ENCODE results near the gene SDR42E1.

SDR42E1 gene

GRCh38 chr16:81967358-81967757 lies 43.9 kb downstream of the SDR42E1 start:
- no peak overlapping the region for H2AK5ac ChIP-seq (ENCODE audit: low read depth, low read length)
- WGBS, 2 donors (ENCODE audit: extremely low coverage in 2 of 2, insufficient read length in 2 of 2, insufficient replicate concordance in 1 of 2): no CpG with 5 or more reads among the region's 5 CpGs

DNA sequence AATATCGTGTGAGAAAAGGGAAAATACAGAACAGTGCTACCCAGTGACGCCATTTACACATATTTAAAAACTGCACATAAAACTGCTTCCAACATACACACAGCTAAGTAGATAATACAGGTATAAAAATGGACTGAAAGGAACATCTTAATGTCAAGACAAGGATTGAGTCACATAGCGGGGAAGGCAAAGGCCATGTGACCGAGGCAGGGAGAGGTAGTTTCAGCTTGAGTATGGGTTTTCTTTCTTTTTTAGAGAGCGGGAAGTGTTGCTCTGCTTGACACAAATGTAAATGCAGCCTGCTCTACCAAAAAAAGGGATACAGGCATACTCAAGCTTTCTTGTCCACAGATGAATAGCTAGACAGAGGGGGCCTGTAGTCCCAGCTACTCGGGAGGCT lies 46.5 kb downstream of the SDR42E1 start:
- no peak for DNase-seq (ENCODE audit: low spot score)
- no peak overlapping the region for H2BK5ac ChIP-seq (ENCODE audit: low read length)

More at GRCh38 chr16:81967358-81967757, 43.9 kb downstream of the SDR42E1 start:
- Histone ChIP-seq H3K14ac (ENCODE audit: low read length) (no peak overlapping the region), H3K9me3 (replicated peaks in 1 of 2; ENCODE audit: control insufficient read depth in 2 of 2, insufficient read depth in 1 of 2, low read depth in 1 of 2, low read length in 2 of 2) (peaks cover 0 to under 1% of the 10 kb centered on the region in 2 donors), H2BK5ac (ENCODE audit: low read length) (no peak overlapping the region), H3K9ac (ENCODE audit: low read depth, low read length, poor library complexity) (no peak overlapping the region), H2BK15ac (ENCODE audit: low read length) (no peak overlapping the region), H3K23ac (ENCODE audit: low read depth, low read length, poor library complexity) (no peak overlapping the region), H2BK12ac (ENCODE audit: low read length) (no peak overlapping the region), H3K27ac (replicated peaks; ENCODE audit: low read length) (no peak overlapping the region), H3K4me2 (ENCODE audit: insufficient read depth, low read length, poor library complexity, severe bottlenecking) (no peak overlapping the region), H3K18ac (ENCODE audit: low read length) (no peak overlapping the region), H4K8ac (ENCODE audit: low read depth, low read length) (no peak overlapping the region), H3K36me3 (replicated peaks in 1 of 2; ENCODE audit: control insufficient read depth in 2 of 2, insufficient read depth in 2 of 2, low read length in 2 of 2) (no peaks in the 10 kb centered on the region), H2AFZ (ENCODE audit: low read length) (no peak overlapping the region), H3K27me3 (ENCODE audit: control insufficient read depth in 3 of 3, insufficient read depth in 3 of 3, low read depth in 1 of 3, low read length in 3 of 3) (no peaks in the 10 kb centered on the region), H4K91ac (ENCODE audit: low read depth, low read length, poor library complexity) (no peak overlapping the region), H3K4me3 (ENCODE audit: low read length in 2 of 2) (no peak overlapping the region), H3K4ac (ENCODE audit: low read length) (no peak overlapping the region), H3K79me1 (ENCODE audit: low read depth, low read length) (no peaks in the 10 kb centered on the region), H3K4me1 (ENCODE audit: control insufficient read depth in 2 of 2, insufficient read depth in 1 of 2, low read depth in 1 of 2, low read length in 2 of 2) (no peaks in the 10 kb centered on the region), H2BK120ac (ENCODE audit: low read depth, low read length) (no peak overlapping the region)
- DNase-seq (ENCODE audit: low spot score): no peak

DNA sequence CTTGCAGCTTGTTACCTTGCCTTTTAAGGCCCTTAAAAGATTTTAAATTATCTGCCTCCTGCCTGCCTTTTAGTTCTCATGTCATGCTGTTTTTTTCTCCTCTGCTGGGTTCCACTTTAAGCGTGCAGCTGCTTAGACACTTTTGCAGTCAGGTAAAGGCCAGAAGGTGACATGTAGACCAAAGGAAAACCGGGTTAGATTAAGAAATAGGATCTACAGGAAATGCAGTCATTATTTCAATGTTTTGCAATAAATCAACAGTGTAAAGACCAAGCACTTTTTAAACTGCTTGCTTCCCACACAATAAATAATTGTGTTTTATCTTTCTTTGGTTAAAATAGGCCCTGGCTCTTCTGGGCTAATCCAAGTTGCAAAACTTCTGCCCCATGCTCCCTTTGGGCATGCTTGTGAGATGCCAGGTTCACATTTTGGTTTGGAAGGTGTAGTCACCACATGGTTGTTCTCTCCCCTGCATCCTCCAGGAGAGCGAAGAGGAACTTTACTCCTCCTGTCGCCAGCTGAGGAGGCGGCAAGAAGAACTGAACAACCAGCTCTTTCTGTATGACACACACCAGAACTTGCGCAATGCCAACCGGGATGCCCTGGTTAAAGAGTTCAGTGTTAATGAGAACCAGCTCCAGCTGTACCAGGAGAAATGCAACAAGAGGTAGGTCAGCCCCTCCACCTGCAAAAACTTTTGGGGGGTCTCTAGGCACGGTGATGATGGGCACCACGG lies 54.9 kb downstream of the SDR42E1 start:
- H3K14ac ChIP-seq (ENCODE audit: low read length): no peak overlapping the region
- H3K27ac ChIP-seq (replicated peaks; ENCODE audit: low read length): no peak overlapping the region
- H2BK5ac ChIP-seq (ENCODE audit: low read length): no peak overlapping the region
- no peak overlapping the region for H3K23ac ChIP-seq (ENCODE audit: low read depth, low read length, poor library complexity)
- peaks cover 0 to 9% of the 10 kb centered on the region in 2 donors for H3K4me1 ChIP-seq (ENCODE audit: control insufficient read depth in 2 of 2, insufficient read depth in 1 of 2, low read depth in 1 of 2, low read length in 2 of 2)
- no peak overlapping the region for H3K4ac ChIP-seq (ENCODE audit: low read length)
- no peaks in the 10 kb centered on the region for H3K27me3 ChIP-seq (ENCODE audit: control insufficient read depth in 3 of 3, insufficient read depth in 3 of 3, low read depth in 1 of 3, low read length in 3 of 3)
- no peak for DNase-seq (ENCODE audit: low spot score)
- WGBS, 2 donors (ENCODE audit: extremely low coverage in 2 of 2, insufficient read length in 2 of 2, insufficient replicate concordance in 1 of 2): no CpG with 5 or more reads among the region's 9 CpGs
- H2AFZ ChIP-seq (ENCODE audit: low read length): no peak overlapping the region
- no peak overlapping the region for H2BK12ac ChIP-seq (ENCODE audit: low read length)
- H3K79me1 ChIP-seq (ENCODE audit: low read depth, low read length): no peaks in the 10 kb centered on the region
- no peak overlapping the region for H2BK15ac ChIP-seq (ENCODE audit: low read length)
- no peak overlapping the region for H3K9ac ChIP-seq (ENCODE audit: low read depth, low read length, poor library complexity)
- peak overlapping the region; percentile 3 for H3K18ac ChIP-seq (ENCODE audit: low read length)
- no peaks in the 10 kb centered on the region for H3K36me3 ChIP-seq (replicated peaks in 1 of 2; ENCODE audit: control insufficient read depth in 2 of 2, insufficient read depth in 2 of 2, low read length in 2 of 2)
- no peak overlapping the region for H4K8ac ChIP-seq (ENCODE audit: low read depth, low read length)
- peaks cover 0 to 2% of the 10 kb centered on the region in 2 donors for H3K9me3 ChIP-seq (replicated peaks in 1 of 2; ENCODE audit: control insufficient read depth in 2 of 2, insufficient read depth in 1 of 2, low read depth in 1 of 2, low read length in 2 of 2)
- H4K91ac ChIP-seq (ENCODE audit: low read depth, low read length, poor library complexity): no peak overlapping the region
- H2AK5ac ChIP-seq (ENCODE audit: low read depth, low read length): no peak overlapping the region
- H3K4me2 ChIP-seq (ENCODE audit: insufficient read depth, low read length, poor library complexity, severe bottlenecking): no peak overlapping the region
- H3K4me3 ChIP-seq (ENCODE audit: low read length in 2 of 2): no peak overlapping the region
- H2BK120ac ChIP-seq (ENCODE audit: low read depth, low read length): no peak overlapping the region

More for the DNA sequence above, 46.5 kb downstream of the SDR42E1 start:
- H2AFZ ChIP-seq (ENCODE audit: low read length): no peak overlapping the region
- H4K8ac ChIP-seq (ENCODE audit: low read depth, low read length): no peak overlapping the region
- H2BK15ac ChIP-seq (ENCODE audit: low read length): no peak overlapping the region
- no peak overlapping the region for H3K23ac ChIP-seq (ENCODE audit: low read depth, low read length, poor library complexity)
- H3K4me3 ChIP-seq (ENCODE audit: low read length in 2 of 2): no peak overlapping the region
- no peak overlapping the region for H2BK120ac ChIP-seq (ENCODE audit: low read depth, low read length)
- H3K36me3 ChIP-seq (replicated peaks in 1 of 2; ENCODE audit: control insufficient read depth in 2 of 2, insufficient read depth in 2 of 2, low read length in 2 of 2): no peaks in the 10 kb centered on the region
- no peak overlapping the region for H3K4me2 ChIP-seq (ENCODE audit: insufficient read depth, low read length, poor library complexity, severe bottlenecking)
- H4K91ac ChIP-seq (ENCODE audit: low read depth, low read length, poor library complexity): no peak overlapping the region
- no peak overlapping the region for H3K27ac ChIP-seq (replicated peaks; ENCODE audit: low read length)
- H3K14ac ChIP-seq (ENCODE audit: low read length): no peak overlapping the region
- no CpG with 5 or more reads among the region's 6 CpGs for WGBS, 2 donors (ENCODE audit: extremely low coverage in 2 of 2, insufficient read length in 2 of 2, insufficient replicate concordance in 1 of 2)
- H3K9ac ChIP-seq (ENCODE audit: low read depth, low read length, poor library complexity): no peak overlapping the region
- no peak overlapping the region for H3K18ac ChIP-seq (ENCODE audit: low read length)
- no peaks in the 10 kb centered on the region for H3K4me1 ChIP-seq (ENCODE audit: control insufficient read depth in 2 of 2, insufficient read depth in 1 of 2, low read depth in 1 of 2, low read length in 2 of 2)
- no peak overlapping the region for H2AK5ac ChIP-seq (ENCODE audit: low read depth, low read length)
- H3K27me3 ChIP-seq (ENCODE audit: control insufficient read depth in 3 of 3, insufficient read depth in 3 of 3, low read depth in 1 of 3, low read length in 3 of 3): no peaks in the 10 kb centered on the region
- H3K9me3 ChIP-seq (replicated peaks in 1 of 2; ENCODE audit: control insufficient read depth in 2 of 2, insufficient read depth in 1 of 2, low read depth in 1 of 2, low read length in 2 of 2): no peaks in the 10 kb centered on the region
- no peak overlapping the region for H2BK12ac ChIP-seq (ENCODE audit: low read length)
- H3K4ac ChIP-seq (ENCODE audit: low read length): no peak overlapping the region
- H3K79me1 ChIP-seq (ENCODE audit: low read depth, low read length): no peaks in the 10 kb centered on the region

DNA sequence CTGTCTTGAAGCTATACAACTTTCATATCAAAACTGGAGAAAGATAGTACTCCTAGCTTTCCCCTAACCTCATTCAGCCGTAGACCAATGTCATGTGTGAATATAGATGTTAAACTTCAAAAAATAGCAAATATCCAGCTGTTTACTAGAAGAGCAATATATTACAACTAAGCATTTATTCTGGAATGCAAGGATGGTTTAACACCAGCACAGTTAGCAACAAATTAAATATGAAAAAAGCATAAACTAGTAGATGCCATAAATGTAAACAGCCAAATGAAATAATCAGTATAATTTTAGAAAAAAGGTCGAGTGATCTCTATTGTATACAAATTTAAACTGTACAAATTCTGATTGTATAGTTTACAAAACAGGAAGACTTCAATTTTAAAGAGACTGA lies 59.7 kb downstream of the SDR42E1 start:
- Histone ChIP-seq H4K91ac (ENCODE audit: low read depth, low read length, poor library complexity) (no peak overlapping the region), H3K4me3 (ENCODE audit: low read length in 2 of 2) (no peak overlapping the region), H2AK5ac (ENCODE audit: low read depth, low read length) (no peak overlapping the region), H2BK15ac (ENCODE audit: low read length) (no peak overlapping the region), H3K27ac (replicated peaks; ENCODE audit: low read length) (no peak overlapping the region), H3K36me3 (replicated peaks in 1 of 2; ENCODE audit: control insufficient read depth in 2 of 2, insufficient read depth in 2 of 2, low read length in 2 of 2) (no peaks in the 10 kb centered on the region), H3K4me2 (ENCODE audit: insufficient read depth, low read length, poor library complexity, severe bottlenecking) (no peak overlapping the region), H4K8ac (ENCODE audit: low read depth, low read length) (no peak overlapping the region), H3K9ac (ENCODE audit: low read depth, low read length, poor library complexity) (no peak overlapping the region), H3K9me3 (replicated peaks in 1 of 2; ENCODE audit: control insufficient read depth in 2 of 2, insufficient read depth in 1 of 2, low read depth in 1 of 2, low read length in 2 of 2) (peaks cover 0 to 4% of the 10 kb centered on the region in 2 donors), H2BK12ac (ENCODE audit: low read length) (no peak overlapping the region), H3K23ac (ENCODE audit: low read depth, low read length, poor library complexity) (no peak overlapping the region), H3K14ac (ENCODE audit: low read length) (no peak overlapping the region), H2BK120ac (ENCODE audit: low read depth, low read length) (no peak overlapping the region), H3K4ac (ENCODE audit: low read length) (no peak overlapping the region), H3K79me1 (ENCODE audit: low read depth, low read length) (no peaks in the 10 kb centered on the region), H3K27me3 (ENCODE audit: control insufficient read depth in 3 of 3, insufficient read depth in 3 of 3, low read depth in 1 of 3, low read length in 3 of 3) (peaks cover 0 to 2% (median 0%) of the 10 kb centered on the region in 3 experiments), H2AFZ (ENCODE audit: low read length) (no peak overlapping the region), H3K4me1 (ENCODE audit: control insufficient read depth in 2 of 2, insufficient read depth in 1 of 2, low read depth in 1 of 2, low read length in 2 of 2) (peaks cover 0 to 9% of the 10 kb centered on the region in 2 donors), H3K18ac (ENCODE audit: low read length) (no peak overlapping the region), H2BK5ac (ENCODE audit: low read length) (no peak overlapping the region)
- WGBS, 2 donors (ENCODE audit: extremely low coverage in 2 of 2, insufficient read length in 2 of 2, insufficient replicate concordance in 1 of 2): no CpG with 5 or more reads among the region's 2 CpGs
- DNase-seq (ENCODE audit: low spot score): no peak
